Measurements from ENCODE around the gene PDLIM5. TPM values are rescaled to one million over a fixed set of nuclear protein-coding genes. Genes with fewer than 3 reads are reported as not detected.
A peak's percentile ranks its signal among the peaks of the same experiment; 100 is the strongest.
"Not testable (repeated sequence)": the region's sequence is repeated elsewhere in the genome, so short reads cannot be mapped to it uniquely, and the experiment has no call there.

PDLIM5 gene
- total RNA-seq = 221 TPM
- polyA plus RNA-seq (ENCODE audit: insufficient read depth in 1 of 8, insufficient read length in 8 of 8, low replicate concordance in 1 of 8) = 100 to 1,000 TPM; 154 to 282 (median 233) TPM
- long read RNA-seq, donor 1, partial matches to known transcripts = 77 of 96 reads
- long read RNA-seq, donor 1, other reads (novel, unspliced or antisense) = 16 of 96 reads
- long read RNA-seq, donor 2, partial matches to known transcripts = 5 of 13 reads
- long read RNA-seq, donor 2, other reads (novel, unspliced or antisense) = 7 of 13 reads
- long read RNA-seq, donor 3, partial matches to known transcripts = 168 of 211 reads
- long read RNA-seq, donor 3, other reads (novel, unspliced or antisense) = 41 of 211 reads
- long read RNA-seq, donor 4, partial matches to known transcripts = 7 of 35 reads
- long read RNA-seq, donor 4, other reads (novel, unspliced or antisense) = 26 of 35 reads
- long read RNA-seq, donor 5, full-length matches to known transcripts = 13 of 269 reads
- long read RNA-seq, donor 5, partial matches to known transcripts = 193 of 269 reads
- long read RNA-seq, donor 5, other reads (novel, unspliced or antisense) = 63 of 269 reads
- long read RNA-seq, donor 6, partial matches to known transcripts = 59 of 162 reads
- long read RNA-seq, donor 6, other reads (novel, unspliced or antisense) = 94 of 162 reads
- long read RNA-seq, donor 7, partial matches to known transcripts = 218 of 274 reads
- long read RNA-seq, donor 7, other reads (novel, unspliced or antisense) = 51 of 274 reads
- long read RNA-seq, donor 8, full-length matches to known transcripts = 5 of 32 reads
- long read RNA-seq, donor 8, partial matches to known transcripts = 0 of 32 reads
- long read RNA-seq, donor 8, other reads (novel, unspliced or antisense) = 27 of 32 reads
- long read RNA-seq, donor 9, full-length matches to known transcripts = 6 of 70 reads
- long read RNA-seq, donor 9, partial matches to known transcripts = 21 of 70 reads
- long read RNA-seq, donor 9, other reads (novel, unspliced or antisense) = 43 of 70 reads
- long read RNA-seq, donor 10, partial matches to known transcripts = 96 of 159 reads
- long read RNA-seq, donor 10, other reads (novel, unspliced or antisense) = 55 of 159 reads
- long read RNA-seq, donor 11, full-length matches to known transcripts = 6 of 68 reads
- long read RNA-seq, donor 11, partial matches to known transcripts = 14 of 68 reads
- long read RNA-seq, donor 11, other reads (novel, unspliced or antisense) = 48 of 68 reads

DNA sequence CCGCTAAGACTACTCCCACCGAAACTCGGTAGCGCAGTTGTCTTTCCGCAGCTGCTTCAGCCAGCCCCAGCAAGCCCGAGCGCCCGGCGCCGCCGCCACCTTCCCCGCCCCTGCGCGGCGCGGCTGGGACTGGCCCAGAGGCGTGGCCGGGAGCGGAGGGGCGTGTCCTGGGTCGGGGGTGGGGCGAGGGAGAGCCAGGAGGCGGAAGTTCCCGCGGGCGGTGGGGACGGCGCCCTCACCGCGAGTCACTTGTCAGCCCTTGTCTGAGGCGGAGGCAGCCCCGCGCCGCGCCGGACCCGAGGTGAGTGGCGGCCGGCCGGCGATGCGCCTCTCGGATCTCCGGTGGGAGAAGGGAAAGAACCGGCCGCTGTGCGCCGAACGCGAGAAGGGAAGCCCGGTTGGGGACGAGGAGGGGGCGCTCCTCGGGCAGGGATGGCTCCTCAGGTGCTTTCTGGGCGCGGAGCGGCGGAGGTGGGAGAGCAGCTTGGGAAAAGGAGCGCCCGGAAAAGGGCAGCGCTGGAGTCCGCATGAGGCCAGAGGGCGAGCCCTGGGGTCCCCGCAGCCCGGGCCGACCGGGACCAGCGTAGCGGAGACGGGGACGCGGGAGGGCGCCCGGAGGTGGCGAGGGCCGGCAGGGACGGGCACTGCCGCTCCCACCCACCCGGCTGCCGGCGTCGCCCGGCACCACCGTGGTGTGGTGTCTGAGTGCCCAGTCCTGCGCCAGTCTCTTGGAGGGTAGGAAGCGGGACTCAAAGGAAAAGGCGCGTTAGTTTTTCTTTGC, at the start of gene PDLIM5:
Gene PDLIM5, plus strand, starts transcription at position 248 of the 781 bp plus-strand sequence. CDS start 3,347 bp downstream, outside the sequence.
- Histone ChIP-seq H3K27ac (ENCODE audit: low read length) (peak within 1 kb of the TSS; percentile 95), H3K36me3 (ENCODE audit: control insufficient read depth, insufficient read depth, low read length) (no peaks in the 10 kb centered on the region), H3K27me3 (ENCODE audit: control insufficient read depth, insufficient read depth, low read length) (peaks cover 2% of the 10 kb centered on the region), H3K9me3 (replicated peaks; ENCODE audit: control insufficient read depth, low read depth, low read length) (no peaks in the 10 kb centered on the region), H3K4me1 (ENCODE audit: control insufficient read depth, insufficient read depth, low read length) (peaks cover 2% of the 10 kb centered on the region), H3K4me3 (ENCODE audit: low read length) (peak within 1 kb of the TSS; percentile 99)
- DNase-seq = peak; percentile 97
- WGBS (ENCODE audit: insufficient coverage) = under 1% methylated on average over 84 of the region's 88 CpGs

GRCh38 chr4:94402439-94402838, 49.3 kb upstream of the PDLIM5 start:
- H3K4me1 ChIP-seq (ENCODE audit: control insufficient read depth, insufficient read depth, low read length); H3K36me3 ChIP-seq (ENCODE audit: control insufficient read depth, insufficient read depth, low read length); H3K27me3 ChIP-seq (ENCODE audit: control insufficient read depth, insufficient read depth, low read length); DNase-seq; H3K27ac ChIP-seq (ENCODE audit: low read length); H3K9me3 ChIP-seq (replicated peaks; ENCODE audit: control insufficient read depth, low read depth, low read length); H3K4me3 ChIP-seq (ENCODE audit: low read length): not testable (repeated sequence)
- 90% methylated on average over 2 of the region's 4 CpGs for WGBS (ENCODE audit: insufficient coverage)

GRCh38 chr4:94403751-94404150, 48.0 kb upstream of the PDLIM5 start:
- DNase-seq = peak; percentile 79

DNA sequence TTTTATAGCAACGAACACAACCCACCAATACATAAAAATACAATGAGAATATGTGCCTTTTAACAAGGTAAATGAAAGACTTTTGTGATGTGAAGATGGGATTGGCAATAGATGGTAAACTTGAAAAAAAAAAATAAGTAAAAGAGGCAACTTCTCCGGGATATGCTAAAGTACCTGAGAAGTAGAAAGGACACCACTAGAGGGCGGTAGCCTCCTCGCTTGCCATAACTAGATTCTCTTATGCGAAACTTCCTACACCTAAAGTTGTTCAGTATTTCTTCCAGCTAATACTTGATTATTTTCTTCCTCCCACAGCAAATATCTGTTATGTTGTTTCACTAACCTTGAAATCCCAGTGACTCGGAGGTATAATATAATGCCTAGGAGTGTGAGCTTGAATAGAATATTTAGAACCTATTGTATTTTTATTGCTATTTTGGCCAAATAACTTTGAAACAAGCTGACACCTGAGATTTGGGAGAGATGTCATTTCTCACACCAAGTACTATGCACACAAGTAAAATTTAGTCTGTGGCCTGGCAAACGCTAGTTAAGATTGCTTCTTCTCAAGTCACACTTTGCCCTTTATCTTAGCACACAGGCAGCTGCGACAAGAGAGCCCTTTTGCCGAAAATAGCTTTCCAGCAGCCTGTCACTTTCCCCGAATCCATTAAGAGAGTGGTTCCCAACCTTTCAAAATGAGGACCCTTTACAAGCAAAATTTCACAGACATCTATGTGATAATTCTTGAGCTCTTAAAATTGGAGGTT, 44.9 kb upstream of the PDLIM5 start:
- WGBS (ENCODE audit: insufficient coverage) = 71% methylated on average over 3 of the region's 10 CpGs
- Histone ChIP-seq H3K36me3 (ENCODE audit: control insufficient read depth, insufficient read depth, low read length) (no peaks in the 10 kb centered on the region), H3K4me1 (ENCODE audit: control insufficient read depth, insufficient read depth, low read length) (peaks cover 6% of the 10 kb centered on the region), H3K9me3 (replicated peaks; ENCODE audit: control insufficient read depth, low read depth, low read length) (no peaks in the 10 kb centered on the region), H3K27ac (ENCODE audit: low read length) (peak overlapping the region; percentile 23), H3K27me3 (ENCODE audit: control insufficient read depth, insufficient read depth, low read length) (no peaks in the 10 kb centered on the region), H3K4me3 (ENCODE audit: low read length) (no peak overlapping the region)
- peak; percentile 92 for DNase-seq

More at GRCh38 chr4:94403751-94404150, 48.0 kb upstream of the PDLIM5 start:
- Histone ChIP-seq H3K36me3 (ENCODE audit: control insufficient read depth, insufficient read depth, low read length) (no peaks in the 10 kb centered on the region), H3K27me3 (ENCODE audit: control insufficient read depth, insufficient read depth, low read length) (no peaks in the 10 kb centered on the region), H3K9me3 (replicated peaks; ENCODE audit: control insufficient read depth, low read depth, low read length) (no peaks in the 10 kb centered on the region), H3K27ac (ENCODE audit: low read length) (no peak overlapping the region), H3K4me1 (ENCODE audit: control insufficient read depth, insufficient read depth, low read length) (peaks cover 4% of the 10 kb centered on the region), H3K4me3 (ENCODE audit: low read length) (no peak overlapping the region)

DNA sequence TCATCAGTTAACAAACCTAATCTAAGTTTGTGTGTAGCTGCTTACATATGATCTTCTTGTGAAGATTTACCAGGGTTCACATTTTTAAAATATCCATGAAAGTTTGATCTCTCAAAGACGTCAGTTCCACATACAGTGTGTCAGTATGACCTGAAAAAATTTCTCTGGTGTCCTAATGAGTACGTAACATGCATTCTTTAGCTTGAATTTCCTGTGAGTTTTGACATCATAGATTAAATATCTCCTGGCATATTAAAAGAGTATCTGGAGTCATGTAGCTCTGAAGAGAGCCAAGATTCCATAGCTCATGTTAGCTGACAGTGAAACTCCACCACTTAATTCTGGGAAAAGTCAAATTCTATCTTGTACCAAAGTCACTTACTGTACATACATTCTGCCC, 43.9 kb upstream of the PDLIM5 start:
- Histone ChIP-seq H3K9me3 (replicated peaks; ENCODE audit: control insufficient read depth, low read depth, low read length) (no peaks in the 10 kb centered on the region), H3K4me3 (ENCODE audit: low read length) (no peak overlapping the region), H3K4me1 (ENCODE audit: control insufficient read depth, insufficient read depth, low read length) (peaks cover 9% of the 10 kb centered on the region), H3K36me3 (ENCODE audit: control insufficient read depth, insufficient read depth, low read length) (no peaks in the 10 kb centered on the region), H3K27me3 (ENCODE audit: control insufficient read depth, insufficient read depth, low read length) (no peaks in the 10 kb centered on the region), H3K27ac (ENCODE audit: low read length) (peak overlapping the region; percentile 15)
- WGBS (ENCODE audit: insufficient coverage) = no CpG with 5 or more reads among the region's 2 CpGs
- peak; percentile 64 for DNase-seq

GRCh38 chr4:94408549-94409374, 43.0 kb upstream of the PDLIM5 start:
- H3K4me3 ChIP-seq (ENCODE audit: low read length) = no peak overlapping the region
- H3K27ac ChIP-seq (ENCODE audit: low read length) = peak overlapping the region; percentile 62
- 89% methylated on average over 3 of the region's 5 CpGs for WGBS (ENCODE audit: insufficient coverage)
- H3K9me3 ChIP-seq (replicated peaks; ENCODE audit: control insufficient read depth, low read depth, low read length) = no peaks in the 10 kb centered on the region
- peak; percentile 31 for DNase-seq
- H3K27me3 ChIP-seq (ENCODE audit: control insufficient read depth, insufficient read depth, low read length) = no peaks in the 10 kb centered on the region
- peaks cover 7% of the 10 kb centered on the region for H3K4me1 ChIP-seq (ENCODE audit: control insufficient read depth, insufficient read depth, low read length)
- H3K36me3 ChIP-seq (ENCODE audit: control insufficient read depth, insufficient read depth, low read length) = no peaks in the 10 kb centered on the region

- WGBS (ENCODE audit: insufficient coverage) = no CpG with 5 or more reads among the region's 1 CpG
- no peak for DNase-seq
- Histone ChIP-seq H3K4me3 (ENCODE audit: low read length) (no peak overlapping the region), H3K9me3 (replicated peaks; ENCODE audit: control insufficient read depth, low read depth, low read length) (no peaks in the 10 kb centered on the region), H3K36me3 (ENCODE audit: control insufficient read depth, insufficient read depth, low read length) (no peaks in the 10 kb centered on the region), H3K27ac (ENCODE audit: low read length) (peak overlapping the region; percentile 62), H3K27me3 (ENCODE audit: control insufficient read depth, insufficient read depth, low read length) (no peaks in the 10 kb centered on the region), H3K4me1 (ENCODE audit: control insufficient read depth, insufficient read depth, low read length) (peaks cover 5% of the 10 kb centered on the region)
These were observed 42.4 kb upstream of the PDLIM5 start for GRCh38 chr4:94409375-94409679.

DNA sequence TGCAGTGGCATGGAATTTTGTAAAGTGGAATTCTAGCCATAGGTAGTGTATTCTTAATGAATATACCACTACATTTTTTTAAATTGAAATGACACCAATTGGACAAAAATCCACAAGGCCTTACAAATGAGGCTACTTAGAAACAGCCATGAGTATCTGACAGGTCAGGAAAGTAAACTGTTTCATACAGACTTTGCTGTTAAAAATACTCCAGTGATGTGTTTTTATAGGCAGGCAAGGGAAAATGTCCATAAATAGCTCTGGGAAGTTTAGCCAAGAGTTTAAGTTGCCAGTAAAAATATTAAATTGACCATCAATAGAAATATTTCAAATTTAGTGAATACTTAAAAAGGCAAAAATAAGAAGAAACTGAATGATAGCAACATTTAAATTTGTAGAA, 41.8 kb upstream of the PDLIM5 start:
- peak; percentile 82 for DNase-seq
- no peaks in the 10 kb centered on the region for H3K27me3 ChIP-seq (ENCODE audit: control insufficient read depth, insufficient read depth, low read length)
- H3K27ac ChIP-seq (ENCODE audit: low read length) = peak overlapping the region; percentile 62
- H3K36me3 ChIP-seq (ENCODE audit: control insufficient read depth, insufficient read depth, low read length) = no peaks in the 10 kb centered on the region
- H3K9me3 ChIP-seq (replicated peaks; ENCODE audit: control insufficient read depth, low read depth, low read length) = no peaks in the 10 kb centered on the region
- peaks cover 5% of the 10 kb centered on the region for H3K4me1 ChIP-seq (ENCODE audit: control insufficient read depth, insufficient read depth, low read length)
- no peak overlapping the region for H3K4me3 ChIP-seq (ENCODE audit: low read length)

Measured in muscle of leg (tissue), 16 donors.